GM12864 (cell line): ENCODE data around the gene PDZD2.

Experiments used
- DNase-seq: peaks from one replicate; pipeline ENCODE4 v3.0.0-alpha.2; 2011; ENCODE audit warnings: low read depth
- H3K4me3 ChIP-seq: 2 replicates; pipeline ENCODE4 v1.5.1; 2011; ENCODE audit warnings: mild to moderate bottlenecking, low read depth, low read length, control low read depth
- CTCF ChIP-seq: IDR thresholded peaks from 2 replicates; pipeline ENCODE4 v1.5.1; 2011; ENCODE audit warnings: low read depth, mild to moderate bottlenecking, moderate library complexity, low read length, control low read depth, inconsistent platforms; ENCODE audit errors: missing control alignments

Gene PDZD2

GRCh38 chr5:31993165-31993961, 354.4 kb downstream of the PDZD2 start:
- TF ChIP-seq CTCF, result no peak
- no peak for DNase-seq

GRCh38 chr5:31995006-31995405, 356.1 kb downstream of the PDZD2 start:
- no peak for TF ChIP-seq CTCF
- DNase-seq, result no peak
- no peak overlapping the region for H3K4me3 ChIP-seq

More at GRCh38 chr5:31993165-31993961, 354.4 kb downstream of the PDZD2 start:
- H3K4me3 ChIP-seq, result no peak overlapping the region

- no peak for TF ChIP-seq CTCF
- H3K4me3 ChIP-seq, result no peak overlapping the region
- DNase-seq, result no peak
Observed at GRCh38 chr5:31995714-31996113, 356.8 kb downstream of the PDZD2 start.

- no peak overlapping the region for H3K4me3 ChIP-seq
- TF ChIP-seq CTCF, result no peak
- no peak for DNase-seq
Observed at GRCh38 chr5:31996909-31997308, 358.0 kb downstream of the PDZD2 start.

GRCh38 chr5:31999470-31999869, 360.5 kb downstream of the PDZD2 start:
- no peak overlapping the region for H3K4me3 ChIP-seq
- TF ChIP-seq CTCF, result no peak
- DNase-seq, result no peak

- no peak for DNase-seq
- TF ChIP-seq CTCF, result no peak
- H3K4me3 ChIP-seq, result no peak overlapping the region
Observed at GRCh38 chr5:32000731-32001130, 361.8 kb downstream of the PDZD2 start.

- no peak for TF ChIP-seq CTCF
- no peak for DNase-seq
- no peak overlapping the region for H3K4me3 ChIP-seq
Observed at GRCh38 chr5:32001284-32001683, 362.4 kb downstream of the PDZD2 start.
